HepG2 (cell line): Measurements from ENCODE around the gene SLC34A3.

Experiments
- AFF4 ChIP-seq: sonication (generic); formaldehyde crosslinking; IDR thresholded peaks from 2 replicates; pipeline ENCODE4 v1.4.0; 2020; ENCODE audit warnings: missing genetic modification reagents
- BCL6 ChIP-seq: IDR thresholded peaks from 2 replicates; pipeline ENCODE4 v1.6.1; 2016; ENCODE audit warnings: missing genetic modification reagents, missing compliant biosample characterization
- FOXP1 ChIP-seq, 2 experiments: fragments of 450-650 bp in 1 of 2; IDR thresholded peaks; 2 replicates each; pipeline ENCODE4 v1.6.1; 2017 to 2018; ENCODE audit warnings: antibody characterized with exemption in 1 of 2
- KAT2B ChIP-seq: fragments of 150-350 bp; IDR thresholded peaks from 2 replicates; pipeline ENCODE4 v1.6.1; 2014; ENCODE audit warnings: low read depth, low read length, borderline replicate concordance
- RNF219 ChIP-seq: sonication (generic); formaldehyde crosslinking; IDR thresholded peaks from 2 replicates; pipeline ENCODE4 v1.5.0; 2020; ENCODE audit warnings: mild to moderate bottlenecking, missing genetic modification reagents
- ZKSCAN5 ChIP-seq: sonication (generic); formaldehyde crosslinking; IDR thresholded peaks from 2 replicates; pipeline ENCODE4 v1.5.1; 2020; ENCODE audit warnings: mild to moderate bottlenecking, missing genetic modification reagents

GRCh38 chr9:137279741-137280473, 49.2 kb downstream of the SLC34A3 start:
- TF ChIP-seq KAT2B (no peak), BCL6 (CRISPR knock-in tag) (no peak), RNF219 (CRISPR knock-in tag) (no peak), AFF4 (CRISPR knock-in tag) (no peak), FOXP1 (IDR thresholded peaks at IDR 0.05) (no peak), FOXP1 (CRISPR knock-in tag; IDR thresholded peaks at IDR 0.05) (no peak), ZKSCAN5 (no peak)
